ENCODE measurements around the gene SEPSECS.
A peak's percentile ranks its signal among the peaks of the same experiment; 100 is the strongest.

SEPSECS gene

DNA sequence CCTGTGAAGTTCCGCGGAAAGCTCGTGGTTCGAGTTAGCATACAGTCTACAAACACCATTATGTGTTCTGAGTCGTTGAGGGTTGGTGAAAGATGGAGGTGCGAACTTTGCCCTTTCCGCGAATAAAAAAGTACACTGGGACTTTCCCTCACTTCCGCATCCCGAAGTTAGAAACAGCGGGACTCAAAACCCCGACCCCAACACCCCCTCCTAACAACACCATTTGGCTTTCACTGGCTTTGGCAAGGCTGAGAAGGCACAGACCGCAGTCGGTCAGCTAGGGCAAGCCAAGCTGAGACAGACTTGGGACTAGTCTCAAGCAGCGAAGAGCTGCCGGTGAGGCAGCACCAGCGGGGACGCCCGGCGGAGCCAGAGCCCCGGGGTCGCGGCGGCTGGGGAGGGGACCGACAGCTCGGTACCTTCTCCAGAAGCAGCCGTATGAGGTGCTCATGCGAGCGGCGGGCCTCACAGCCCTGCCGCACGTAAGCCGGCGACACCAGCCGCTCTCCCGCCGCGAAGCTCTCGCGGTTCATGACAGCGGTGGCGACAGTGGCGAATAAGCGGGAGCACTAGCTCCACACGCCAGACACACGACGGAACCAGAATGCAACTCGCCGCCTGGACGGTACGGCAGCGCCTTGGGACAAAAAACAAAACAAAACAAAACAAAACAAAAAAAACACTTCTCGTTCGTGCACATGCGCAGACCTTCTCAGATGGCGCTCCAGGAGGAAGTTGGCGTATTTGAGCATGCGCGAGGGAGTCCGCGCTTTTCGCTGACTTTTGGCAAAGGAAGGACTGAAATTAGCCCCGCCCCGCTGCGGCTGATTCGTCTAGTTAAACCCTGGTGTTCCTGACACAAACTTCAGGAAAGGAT lies at the start of gene SEPSECS:
TSS of gene SEPSECS (minus strand) at position 613 of the 877 bp plus-strand sequence. CDS start at position 533, 80 bp downstream.
- DNase-seq: peak; percentile 89

DNA sequence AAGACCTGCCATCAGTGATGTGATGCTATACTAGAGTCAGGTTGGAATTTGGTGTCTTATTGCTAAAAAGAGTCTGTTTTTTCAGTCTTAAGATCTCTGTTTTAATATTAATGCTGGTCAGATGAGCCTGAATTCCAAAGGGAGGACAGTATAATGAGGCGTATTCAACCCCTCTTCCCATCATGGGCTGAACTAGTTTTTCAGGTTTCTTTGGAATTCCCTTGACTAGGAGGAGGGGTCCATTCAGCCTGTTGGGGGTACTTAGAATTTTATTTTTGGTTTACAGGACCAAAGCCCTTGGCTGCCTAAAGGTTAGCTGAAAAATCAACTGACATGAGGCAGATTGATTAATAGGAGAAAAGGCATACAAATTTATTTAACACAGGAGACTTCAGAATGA lies 49.5 kb upstream of the SEPSECS start:
- DNase-seq: no peak

DNA sequence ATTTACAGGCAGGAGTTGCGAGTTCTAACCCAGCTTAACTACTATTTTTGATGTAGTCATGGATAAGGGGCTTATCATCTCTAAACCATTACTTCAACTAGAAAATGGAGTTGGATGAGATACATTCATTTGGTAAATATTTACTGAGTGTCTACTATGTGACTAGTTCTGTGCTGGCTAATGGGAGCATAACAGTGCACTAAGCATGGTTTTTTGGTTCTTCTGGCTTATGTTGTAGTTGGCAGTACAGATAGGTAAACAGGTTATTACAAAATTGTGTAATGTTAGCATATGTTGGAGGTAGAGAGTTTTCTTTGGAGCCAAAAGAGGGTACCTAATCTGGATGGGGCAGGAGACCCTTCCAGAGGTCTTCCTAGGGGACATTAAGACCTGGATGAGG lies 47.7 kb upstream of the SEPSECS start:
- DNase-seq: no peak

GRCh38 chr4:25198713-25199112 lies 38.5 kb upstream of the SEPSECS start:
- DNase-seq: no peak

DNA sequence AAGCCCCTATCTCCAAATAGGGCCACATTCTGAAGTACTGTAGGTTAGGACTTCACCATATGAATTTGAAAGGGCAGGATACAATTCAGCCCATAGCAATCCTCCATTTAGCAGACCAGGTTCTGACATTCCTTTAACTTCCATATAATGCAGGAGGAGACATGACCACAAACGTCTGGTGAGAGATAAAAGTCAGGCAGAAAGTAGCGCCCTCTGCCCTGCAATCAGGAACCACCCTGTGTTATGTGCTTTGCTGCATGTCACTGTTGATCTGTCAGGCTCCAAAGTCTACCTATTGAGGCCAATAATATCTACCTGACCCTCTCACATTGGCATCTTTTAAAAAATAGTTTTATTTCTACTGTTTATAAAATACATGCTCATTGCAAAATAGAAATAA lies 30.2 kb upstream of the SEPSECS start:
- DNase-seq: no peak

DNA sequence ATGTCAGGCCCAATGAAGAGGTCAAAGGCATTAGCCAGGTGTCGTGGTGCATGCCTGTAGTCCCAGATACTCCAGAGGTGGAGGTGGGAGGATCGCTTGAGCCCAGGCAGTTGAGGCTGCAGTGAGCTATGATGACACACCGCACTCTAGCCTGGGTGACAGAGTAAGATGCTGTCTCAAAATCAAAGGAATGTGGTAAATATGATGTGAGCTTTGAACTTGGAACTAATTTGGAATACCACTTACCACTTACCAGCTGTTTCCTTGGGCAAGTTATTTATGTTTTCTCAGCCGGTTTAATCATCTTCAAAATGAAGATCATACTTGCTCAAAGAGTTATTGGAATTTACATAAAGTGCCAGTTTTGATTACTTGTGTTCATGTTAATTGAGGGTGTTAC lies 23.8 kb upstream of the SEPSECS start:
- no peak for DNase-seq

- no peak for DNase-seq
Measured at GRCh38 chr4:25182937-25183336, 22.7 kb upstream of the SEPSECS start.

DNA sequence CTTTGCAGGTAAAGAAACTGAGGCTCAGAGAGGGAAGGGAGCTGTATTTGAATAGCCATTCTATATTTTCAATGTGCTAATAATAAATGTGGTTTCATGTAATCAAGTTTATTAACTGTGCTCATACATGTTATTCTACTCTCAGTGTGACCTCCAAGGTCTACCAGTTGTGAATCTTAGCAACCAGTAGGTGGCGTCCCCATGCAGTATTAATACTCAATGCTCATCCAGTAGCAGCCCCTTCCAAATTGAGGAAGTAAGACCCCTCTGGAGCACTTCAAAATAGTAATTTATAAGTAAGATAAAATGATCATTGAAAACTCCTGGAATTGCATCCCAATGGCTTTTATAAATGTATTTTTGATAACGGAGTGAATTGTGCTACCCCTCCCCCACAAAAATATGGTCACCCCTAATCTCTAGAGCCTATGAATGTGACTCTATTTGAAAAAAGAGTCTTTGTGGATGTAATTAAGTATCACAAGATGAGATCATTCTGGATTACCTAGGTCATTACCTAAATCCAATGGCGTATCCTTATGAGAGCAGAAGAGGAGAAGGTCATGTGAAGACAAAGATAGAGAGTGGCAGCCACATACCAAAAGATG lies 20.4 kb upstream of the SEPSECS start:
- no peak for DNase-seq

- DNase-seq: no peak
Measured at GRCh38 chr4:25178838-25179261, 18.6 kb upstream of the SEPSECS start.

DNA sequence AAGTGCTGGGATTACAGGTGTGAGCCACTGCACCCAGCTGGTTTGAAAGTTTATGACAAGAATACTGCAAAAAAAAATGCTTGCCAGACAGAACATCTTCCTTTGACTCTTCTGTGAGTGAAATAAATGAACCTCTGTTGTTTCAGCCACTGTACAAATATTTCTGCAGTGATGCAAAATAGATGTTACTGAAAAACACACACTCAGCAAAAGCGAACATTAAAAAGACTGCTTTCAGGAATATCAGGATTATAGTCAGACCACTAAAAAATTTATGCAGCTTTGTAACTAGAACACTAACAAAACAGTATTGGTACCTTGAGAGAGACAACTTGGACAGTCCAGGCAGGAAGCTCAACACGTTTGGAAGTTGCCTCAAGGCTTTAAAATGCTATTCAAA lies 16.9 kb upstream of the SEPSECS start:
- DNase-seq: no peak

GRCh38 chr4:25174674-25175073 lies 14.4 kb upstream of the SEPSECS start:
- DNase-seq: no peak

- DNase-seq: no peak
Measured at GRCh38 chr4:25172961-25173915, 13.0 kb upstream of the SEPSECS start.

DNA sequence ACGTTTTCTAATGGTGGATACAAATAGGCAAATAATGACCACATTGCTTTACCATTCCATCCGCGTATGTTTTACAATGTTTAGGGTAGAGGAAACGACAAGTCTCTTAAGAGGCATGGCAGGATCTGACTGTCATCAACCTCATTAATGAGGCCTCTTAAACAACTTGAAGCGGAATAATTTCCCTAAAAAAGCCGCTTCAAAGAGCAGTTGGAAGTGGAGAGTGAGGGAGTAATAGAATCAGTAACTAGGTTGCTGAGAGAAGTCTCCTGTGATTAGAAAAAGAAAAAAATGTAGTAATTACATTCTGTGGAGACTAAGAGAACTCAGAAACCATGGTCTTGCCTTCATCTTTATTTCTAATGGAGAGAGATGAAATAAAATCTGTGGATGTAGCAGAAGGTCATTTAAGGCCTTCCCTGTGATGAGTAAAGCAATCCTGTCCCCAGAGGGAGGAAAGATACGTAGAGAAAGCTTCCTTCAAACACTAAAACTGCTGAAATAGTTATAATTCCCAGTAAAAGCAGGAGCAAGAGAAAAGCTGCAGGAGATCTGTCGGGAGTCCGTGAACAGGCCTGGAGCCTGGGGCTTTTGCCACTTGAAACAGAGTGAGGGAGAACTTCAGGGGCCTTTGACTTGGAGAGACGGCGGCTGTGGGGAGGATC lies 11.1 kb upstream of the SEPSECS start:
- DNase-seq: no peak

DNA sequence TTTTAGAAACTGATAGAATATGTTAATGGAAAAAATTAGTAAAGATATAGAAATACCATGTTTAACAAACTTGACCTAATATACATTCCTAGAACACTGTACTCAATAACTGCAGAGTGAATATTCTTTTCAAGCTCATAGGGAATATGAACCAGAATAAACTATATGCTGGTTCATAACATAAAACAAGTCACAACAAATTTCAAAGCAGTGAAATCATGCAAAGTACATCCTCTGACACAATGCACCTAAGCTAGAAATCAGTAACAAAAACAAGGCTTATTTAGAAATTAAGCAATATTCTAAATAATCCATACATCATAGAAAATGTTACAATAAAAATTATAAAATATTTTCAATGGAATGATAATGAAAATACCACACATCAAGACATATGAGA lies 9.2 kb upstream of the SEPSECS start:
- DNase-seq: no peak

- no peak for DNase-seq
Measured at GRCh38 chr4:25165916-25166315, 5.7 kb upstream of the SEPSECS start.

GRCh38 chr4:25163196-25163595 lies 2.9 kb upstream of the SEPSECS start:
- DNase-seq: no peak

DNA sequence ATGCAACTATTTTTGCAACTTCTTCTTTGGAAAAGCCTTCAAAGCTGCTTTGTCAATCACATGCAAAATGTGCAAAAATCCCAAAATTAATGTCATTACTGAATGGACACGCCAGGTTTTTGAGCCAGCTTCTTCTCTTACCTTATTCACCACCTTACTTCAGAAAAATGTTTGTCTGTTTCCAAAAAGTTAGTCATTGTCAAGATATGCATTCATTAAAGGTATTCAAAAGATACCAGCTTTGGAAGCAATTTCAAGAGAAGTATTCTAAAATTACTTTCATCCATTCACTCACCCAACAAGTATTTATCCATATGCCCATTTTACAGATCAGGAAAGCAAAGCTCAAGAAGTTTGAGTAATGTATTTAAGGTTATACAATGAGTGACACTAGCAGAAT lies 2.3 kb upstream of the SEPSECS start:
- DNase-seq: no peak

- no peak for DNase-seq
Measured at GRCh38 chr4:25161593-25161950, 1.3 kb upstream of the SEPSECS start.

DNA sequence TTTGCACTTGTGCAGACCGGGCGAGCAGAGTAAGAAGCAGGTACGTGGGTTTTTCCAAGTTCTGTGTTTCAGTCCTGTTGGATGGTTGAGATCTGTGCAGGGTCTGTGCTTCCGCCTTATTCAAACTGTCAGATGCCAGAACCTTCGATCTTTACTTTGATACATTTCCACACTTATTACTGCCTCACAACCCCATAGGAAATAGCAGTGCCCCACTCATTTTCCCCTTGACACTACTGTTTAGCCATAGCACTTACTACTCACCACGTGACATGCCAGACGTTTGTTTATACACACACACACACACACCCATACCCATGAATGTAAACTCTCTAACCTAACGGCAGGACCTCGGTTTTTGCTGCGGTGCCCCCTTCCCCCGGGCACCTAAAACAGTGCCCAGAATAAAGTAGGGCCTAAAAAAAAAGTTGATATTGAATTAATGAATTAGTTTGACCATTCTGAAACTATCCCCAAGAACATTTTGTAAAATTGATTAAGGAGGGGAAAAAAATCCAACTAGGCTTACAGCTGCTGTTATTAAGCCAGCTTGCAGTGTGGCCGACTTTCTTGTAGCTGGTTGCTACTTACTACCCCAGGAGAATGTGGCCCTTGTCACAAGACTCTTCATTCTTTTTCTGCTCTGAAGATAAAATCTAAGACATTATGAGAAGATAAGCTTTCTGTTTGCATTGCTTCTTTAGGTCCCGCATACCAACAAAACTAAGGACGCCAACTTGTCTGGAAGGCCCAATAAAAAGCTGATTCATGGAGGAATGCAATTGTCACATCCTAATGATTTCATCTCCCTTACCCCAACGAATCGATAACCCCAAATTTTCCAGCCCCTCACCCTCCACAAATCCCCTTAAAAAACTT lies 704 bp upstream of the SEPSECS start:
- peak; percentile 41 for DNase-seq

DNA sequence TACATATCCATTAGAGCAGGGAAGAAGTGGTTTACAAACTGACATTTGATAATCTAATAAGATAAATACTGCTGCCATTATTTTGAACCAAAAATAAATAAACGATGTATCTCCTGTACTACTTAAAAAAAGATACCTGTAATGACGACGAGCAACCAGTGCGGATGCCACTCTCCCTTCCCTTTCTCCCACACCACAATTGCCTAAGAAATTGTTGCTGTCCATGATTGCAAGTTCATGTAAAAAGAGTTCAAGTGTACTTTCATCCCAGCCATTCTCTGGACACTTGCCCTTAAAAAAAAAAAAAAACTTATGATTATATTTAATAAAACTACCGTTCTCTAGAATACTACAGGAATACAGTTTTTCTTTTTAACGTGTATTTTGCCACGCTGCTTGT lies 1.4 kb downstream of the SEPSECS start:
- DNase-seq: peak; percentile 7

DNA sequence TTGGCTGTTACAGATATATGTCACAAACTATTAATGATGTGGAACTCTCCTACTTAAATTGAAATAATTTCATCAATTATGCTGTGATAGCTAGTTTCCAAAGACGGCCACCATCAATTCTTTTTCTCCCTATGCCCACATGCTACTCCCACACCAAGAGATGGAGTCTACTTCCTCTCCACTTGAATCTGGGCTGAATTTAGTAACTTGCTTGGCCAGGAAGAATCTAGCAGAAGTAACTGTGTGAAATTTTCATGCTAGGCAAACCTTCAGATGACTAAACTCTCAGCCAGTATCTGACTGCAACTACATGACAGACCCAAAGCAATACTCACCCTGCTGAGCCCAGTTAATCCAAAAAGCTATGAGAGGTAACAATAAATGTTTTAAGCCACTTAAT lies 3.2 kb downstream of the SEPSECS start:
- no peak for DNase-seq

- no peak for DNase-seq
Measured at GRCh38 chr4:25155947-25156346, 4.3 kb downstream of the SEPSECS start.
